Ovary (tissue), 9 donors: Measurements from ENCODE around the gene FAM170B. TPM values are rescaled to one million over a fixed set of nuclear protein-coding genes. Genes with fewer than 3 reads are reported as not detected.

Source experiments
- DNase-seq, 5 donors: peaks; one replicate each; pipeline ENCODE4 v3.0.0-alpha.2; 2019 to 2020
- H3K27ac ChIP-seq, 2 donors: fragments of 200-600 bp; one replicate each; pipeline versions ENCODE4 v1.5.1 to v1.8.0; 2019 to 2022
- H3K27me3 ChIP-seq: fragments of 200-600 bp; one replicate; pipeline ENCODE4 v1.8.0; 2022
- H3K36me3 ChIP-seq: fragments of 200-600 bp; sonication (generic); one replicate; pipeline ENCODE4 v1.5.1; 2019
- H3K4me1 ChIP-seq: one replicate; pipeline ENCODE4 v1.8.1; 2013; ENCODE audit warnings: mild to moderate bottlenecking, moderate library complexity; ENCODE audit not compliant: insufficient read depth
- H3K4me3 ChIP-seq: fragments of 200-600 bp; sonication (generic); one replicate; pipeline ENCODE4 v1.5.1; 2017
- H3K9me3 ChIP-seq, 2 donors: fragments of 200-600 bp in 1 of 2; sonication (generic) in 1 of 2; one replicate each; pipeline versions ENCODE4 v1.5.1 to v1.8.1; 2013 to 2019; ENCODE audit warnings: mild to moderate bottlenecking in 1 of 2, moderate library complexity in 1 of 2
- CTCF ChIP-seq, 3 donors: fragments of 450-650 bp in 2 of 3; fragments of 200-600 bp in 1 of 3; IDR thresholded peaks; one replicate each; pipeline versions ENCODE4 v1.5.1 to v1.8.0; 2016 to 2022; ENCODE audit warnings: antibody characterized with exemption in 3 of 3, mild to moderate bottlenecking in 1 of 3
- EP300 ChIP-seq: sonication (generic); formaldehyde crosslinking; IDR thresholded peaks from one replicate; pipeline ENCODE4 v1.6.1; 2017; ENCODE audit warnings: antibody characterized with exemption
- POLR2A ChIP-seq: fragments of 450-650 bp; IDR thresholded peaks from one replicate; pipeline ENCODE4 v1.6.1; 2017; ENCODE audit warnings: antibody characterized with exemption, mild to moderate bottlenecking, moderate library complexity
- WGBS, 3 donors: extraction: QIAGEN DNeasy Blood & Tissue Kit in 1 of 3; methylation state at CpG; one replicate each; pipeline versions ENCODE4 v1.1.5 to v1.1.7; 2013 to 2017; 5-methylcytosine and 5-hydroxymethylcytosine counted together
- intact Hi-C, 4 donors: fragments of 100-400 bp; cut with DNase I; formaldehyde crosslinking; loops; one replicate each; pipeline versions ENCODE4 v1.11.0 to v1.15.1; 2022 to 2023
- polyA plus RNA-seq, 2 donors: library from polyadenylated mRNA; stranded (reverse); fragments of 200-250 nt in 1 of 2; fragments of 350-450 nt in 1 of 2; fragmentation: Illumina TruSeq in 1 of 2; extraction: RNeasy Lipid Tissue Mini Kit (QIAGEN cat#74804) in 1 of 2; gene quantifications; one replicate each; pipeline ENCODE4 v1.2.3, GENCODE V29; 2013 to 2014
- total RNA-seq, 7 donors: library from RNA; depleted of rRNA in 2 of 7; stranded (reverse); fragments of >200 nt in 2 of 7; fragmentation: NEBNext Ultra II Directional in 3 of 7; extraction: Animal tissue kit (Norgen Biotek cat#: 25700) in 3 of 7; gene quantifications; one replicate each; pipeline versions ENCODE4 v1.1.0 to v1.2.4, GENCODE V29; 2016 to 2023
- donor health status: DM: no; HTN: no; CAD: no; lungs with moderate emphysema.
- donor health status: DM: no; HTN: no; CAD: no.
- donor health status: Bipolar disorder and iron deficiency.
- donor health status: DM: yes; HTN: yes; CAD: no.
- donor health status: DM: no; HTN: no; CAD: no.
- donor health status: DM: yes; HTN: yes; CAD: no.

The FAM170B gene
- total and polyA plus RNA-seq, 9 donors = not detected

GRCh38 chr10:49117376-49118070 is 16.3 kb downstream of the FAM170B start:
- Histone ChIP-seq H3K4me1 (peaks cover 9% of the 10 kb centered on the region), H3K27me3 (no peaks in the 10 kb centered on the region), H3K27ac (peak overlapping the region in 1 of 2 donors; percentile 17), H3K36me3 (no peaks in the 10 kb centered on the region), H3K9me3 (no peaks in the 10 kb centered on the region), H3K4me3 (no peak overlapping the region)
- 82 to 85% (median 85%) methylated on average over 4 of the region's 4 CpGs for WGBS, 3 donors
- DNase-seq = no peak
- no peak for TF ChIP-seq POLR2A
- TF ChIP-seq EP300 = no peak
- TF ChIP-seq CTCF (IDR thresholded peaks at IDR 0.05) = no peak
- intact Hi-C loops = loop anchor here in 2 of 4 donors (5.0 to 10.0 kb wide), 2 partner anchors 35 to 103 kb away; no protein-coding TSS in a partner anchor

GRCh38 chr10:49116509-49117375 is 17.1 kb downstream of the FAM170B start:
- DNase-seq = no peak

GRCh38 chr10:49115796-49116508 is 17.9 kb downstream of the FAM170B start:
- TF ChIP-seq CTCF (IDR thresholded peaks at IDR 0.05) (no peak), POLR2A (no peak), EP300 (no peak)
- peak overlapping the region; percentile 43 to 64 for H3K27ac ChIP-seq
- intact Hi-C loops = loop anchor here in 2 of 4 donors (5.0 to 10.0 kb wide), 2 partner anchors 34 to 101 kb away; no protein-coding TSS in a partner anchor
- peaks cover 22% of the 10 kb centered on the region for H3K4me1 ChIP-seq
- peak overlapping the region; percentile 66 for H3K4me3 ChIP-seq
- no peaks in the 10 kb centered on the region for H3K36me3 ChIP-seq
- DNase-seq = peak in 1 of 5 donors; percentile 51
- WGBS, 3 donors = 66 to 80% (median 71%) methylated on average over 14 of the region's 14 CpGs
- H3K9me3 ChIP-seq = no peaks in the 10 kb centered on the region
- no peaks in the 10 kb centered on the region for H3K27me3 ChIP-seq

More at GRCh38 chr10:49116509-49117375, 17.1 kb downstream of the FAM170B start:
- H3K27ac ChIP-seq = peak overlapping the region; percentile 17 to 43
- no peaks in the 10 kb centered on the region for H3K27me3 ChIP-seq
- no peaks in the 10 kb centered on the region for H3K36me3 ChIP-seq
- no peaks in the 10 kb centered on the region for H3K9me3 ChIP-seq
- H3K4me3 ChIP-seq = no peak overlapping the region
- intact Hi-C loops = loop anchor here in 2 of 4 donors (5.0 to 10.0 kb wide), 2 partner anchors 34 to 102 kb away; no protein-coding TSS in a partner anchor
- 68 to 69% (median 69%) methylated on average over 5 of the region's 5 CpGs for WGBS, 3 donors
- peaks cover 14% of the 10 kb centered on the region for H3K4me1 ChIP-seq
- TF ChIP-seq POLR2A (no peak), CTCF (IDR thresholded peaks at IDR 0.05) (no peak), EP300 (no peak)
